CD14-positive monocyte (primary cell): ENCODE data around the gene SOX5. TPM values are rescaled to one million over a fixed set of nuclear protein-coding genes. Genes with fewer than 3 reads are reported as not detected.

Source experiments
- DNase-seq, 3 donors: peaks; one replicate each; pipeline ENCODE4 v3.0.0-alpha.2; 2011 to 2022
- H2AFZ ChIP-seq: 2 replicates; pipeline ENCODE4 v1.6.0; 2012; ENCODE audit warnings: mild to moderate bottlenecking, low read depth, low read length, inconsistent platforms; ENCODE audit not compliant: insufficient read depth, poor library complexity, severe bottlenecking
- H3K27ac ChIP-seq, 2 donors: 1 replicate in 1 of 2; 2 replicates in 1 of 2; pipeline ENCODE4 v1.5.1; 2012 to 2013; ENCODE audit warnings: low read length in 2 of 2, control low read depth in 1 of 2, inconsistent platforms in 1 of 2, low read depth in 1 of 2, mild to moderate bottlenecking in 1 of 2
- H3K27me3 ChIP-seq, 2 donors: one replicate each; pipeline versions ENCODE4 v1.6.0 to v1.6.1; 2011 to 2013; ENCODE audit warnings: low read length in 2 of 2; ENCODE audit not compliant: control insufficient read depth in 2 of 2, insufficient read depth in 2 of 2
- H3K36me3 ChIP-seq, 2 donors: replicated peaks in 1 of 2; 1 replicate in 1 of 2; 2 replicates in 1 of 2; pipeline versions ENCODE4 v1.5.1 to v1.6.1; 2012 to 2013; ENCODE audit warnings: low read length in 2 of 2, control low read depth in 1 of 2, inconsistent platforms in 1 of 2, mild to moderate bottlenecking in 1 of 2; ENCODE audit not compliant: insufficient read depth in 2 of 2, control insufficient read depth in 1 of 2
- H3K4me1 ChIP-seq, 2 donors: 1 replicate in 1 of 2; 2 replicates in 1 of 2; pipeline versions ENCODE4 v1.5.1 to v1.6.1; 2012 to 2013; ENCODE audit warnings: low read length in 2 of 2, control low read depth in 1 of 2, inconsistent platforms in 1 of 2, mild to moderate bottlenecking in 1 of 2, moderate library complexity in 1 of 2; ENCODE audit not compliant: insufficient read depth in 2 of 2, control insufficient read depth in 1 of 2
- H3K4me2 ChIP-seq: replicated peaks from 2 replicates; pipeline ENCODE3; 2012; ENCODE audit warnings: low read length, moderate library complexity, mild to moderate bottlenecking; ENCODE audit not compliant: poor library complexity, severe bottlenecking; ENCODE audit errors: extremely low read depth
- H3K4me3 ChIP-seq, 3 experiments: fragments of 200-600 bp in 1 of 3; sonication (generic) in 1 of 3; replicated peaks in 1 of 3; 1 replicate in 2 of 3; 2 replicates in 1 of 3; pipeline ENCODE4 v1.5.1; 2011 to 2013; ENCODE audit warnings: low read length in 3 of 3, mild to moderate bottlenecking in 3 of 3, control low read depth in 2 of 3, low read depth in 2 of 3, inconsistent platforms in 1 of 3, moderate library complexity in 1 of 3
- H3K79me2 ChIP-seq: 2 replicates; pipeline ENCODE4 v1.6.0; 2012; ENCODE audit warnings: mild to moderate bottlenecking, control low read depth, inconsistent platforms, low read length, moderate library complexity; ENCODE audit not compliant: insufficient read depth
- H3K9ac ChIP-seq: 2 replicates; pipeline ENCODE4 v1.6.0; 2017; ENCODE audit warnings: low read length, mild to moderate bottlenecking; ENCODE audit not compliant: insufficient read depth, poor library complexity, severe bottlenecking
- H3K9me3 ChIP-seq, 2 donors: replicated peaks in 1 of 2; 1 replicate in 1 of 2; 2 replicates in 1 of 2; pipeline versions ENCODE4 v1.5.1 to v1.6.1; 2012 to 2013; ENCODE audit warnings: low read length in 2 of 2, control low read depth in 1 of 2; ENCODE audit not compliant: control insufficient read depth in 1 of 2, insufficient read depth in 1 of 2
- H4K20me1 ChIP-seq: 2 replicates; pipeline ENCODE4 v1.6.0; 2012; ENCODE audit warnings: mild to moderate bottlenecking, low read length, control low read depth, moderate library complexity; ENCODE audit not compliant: insufficient read depth
- H3K27ac Mint-ChIP-seq, 7 donors: one replicate each; pipeline ENCODE4 v1.8.0; 2020; ENCODE audit warnings: mild to moderate bottlenecking in 7 of 7, mixed read lengths in 7 of 7, moderate library complexity in 6 of 7, inconsistent platforms in 2 of 7
- H3K27me3 Mint-ChIP-seq, 3 donors: one replicate each; pipeline ENCODE4 v1.8.0; 2021 to 2022; ENCODE audit warnings: low read depth in 3 of 3, mild to moderate bottlenecking in 3 of 3, mixed read lengths in 3 of 3, moderate library complexity in 3 of 3, inconsistent platforms in 1 of 3
- H3K36me3 Mint-ChIP-seq, 2 donors: one replicate each; pipeline ENCODE4 v1.8.0; 2020; ENCODE audit warnings: mixed read lengths in 2 of 2, inconsistent platforms in 1 of 2, mild to moderate bottlenecking in 1 of 2
- H3K4me1 Mint-ChIP-seq: one replicate; pipeline ENCODE4 v1.8.0; 2020; ENCODE audit warnings: mild to moderate bottlenecking, mixed read lengths
- H3K4me3 Mint-ChIP-seq, 2 donors: one replicate each; pipeline ENCODE4 v1.8.0; 2020; ENCODE audit warnings: mild to moderate bottlenecking in 2 of 2, mixed read lengths in 2 of 2, moderate library complexity in 1 of 2
- H3K9me3 Mint-ChIP-seq, 7 donors: one replicate each; pipeline ENCODE4 v1.8.0; 2020 to 2022; ENCODE audit warnings: mixed read lengths in 7 of 7, mild to moderate bottlenecking in 6 of 7, moderate library complexity in 6 of 7, inconsistent platforms in 2 of 7
- WGBS: methylation state at CpG from one replicate; pipeline ENCODE4 v1.1.5; 2013; ENCODE audit warnings: missing lambda C conversion rate; ENCODE audit not compliant: insufficient coverage; 5-methylcytosine and 5-hydroxymethylcytosine counted together
- intact Hi-C, 2 donors: fragments of 100-400 bp; cut with micrococcal nuclease; formaldehyde crosslinking; loops; one replicate each; pipeline versions ENCODE4 v1.15.0 to v1.15.1; 2023
- polyA plus RNA-seq, 3 donors: library from polyadenylated mRNA; depleted of rRNA in 1 of 3; unstranded in 2 of 3; stranded (reverse) in 1 of 3; fragments of 300-500 nt in 2 of 3; fragments of >200 nt in 1 of 3; fragmentation: Illumina TruSeq in 2 of 3; gene quantifications; 1 replicate in 2 of 3; 2 replicates in 1 of 3; pipeline ENCODE4 v1.2.3, GENCODE V29; 2012 to 2021
- TF ChIP-seq, protein P1 (sequence below): fragments of 200-600 bp; IDR thresholded peaks from one replicate; pipeline ENCODE4 v1.8.0; 2022; ENCODE audit warnings: antibody characterized with exemption, mild to moderate bottlenecking

The SOX5 gene
- polyA plus RNA-seq, 3 donors = not detected

DNA sequence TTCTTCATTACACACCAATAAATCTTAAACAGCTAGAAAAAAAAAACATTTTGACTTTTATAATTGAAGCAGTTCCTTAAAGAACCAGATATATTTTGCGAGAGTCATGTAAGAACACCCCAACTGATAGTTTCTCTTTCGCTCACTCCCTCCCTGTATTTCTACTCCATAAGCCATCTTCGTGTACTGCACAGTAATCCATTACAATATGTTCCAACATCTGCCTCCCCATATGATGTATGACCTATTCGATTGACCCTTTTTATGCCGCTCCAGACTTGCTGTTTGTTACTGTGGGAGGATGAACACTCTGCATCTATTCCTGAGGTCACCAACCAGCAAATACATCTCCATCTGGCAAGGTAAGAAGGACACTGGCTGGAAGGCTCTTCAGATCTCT is 331.7 kb downstream of the SOX5 start:
- Histone ChIP-seq H4K20me1 (no peaks in the 10 kb centered on the region), H3K4me1 (no peaks in the 10 kb centered on the region), H3K36me3 (no peaks in the 10 kb centered on the region), H3K9me3 (peaks cover 6 to 13% of the 10 kb centered on the region in 2 donors), H2AFZ (no peak overlapping the region), H3K4me3 (no peak overlapping the region), H3K4me2 (no peak overlapping the region), H3K79me2 (no peaks in the 10 kb centered on the region), H3K27me3 (no peaks in the 10 kb centered on the region), H3K9ac (no peak overlapping the region), H3K27ac (no peak overlapping the region)
- Mint-ChIP-seq H3K27me3 (no peaks in the 10 kb centered on the region), H3K36me3 (no peaks in the 10 kb centered on the region), H3K4me3 (no peak overlapping the region), H3K9me3 (peaks cover 0 to 9% (median 6%) of the 10 kb centered on the region in 7 donors), H3K4me1 (no peaks in the 10 kb centered on the region), H3K27ac (no peak overlapping the region)
- no peak for DNase-seq
- 100% methylated on average over 2 of the region's 5 CpGs for WGBS
- intact Hi-C loops = no loop called here
- TF ChIP-seq, protein P1, sequence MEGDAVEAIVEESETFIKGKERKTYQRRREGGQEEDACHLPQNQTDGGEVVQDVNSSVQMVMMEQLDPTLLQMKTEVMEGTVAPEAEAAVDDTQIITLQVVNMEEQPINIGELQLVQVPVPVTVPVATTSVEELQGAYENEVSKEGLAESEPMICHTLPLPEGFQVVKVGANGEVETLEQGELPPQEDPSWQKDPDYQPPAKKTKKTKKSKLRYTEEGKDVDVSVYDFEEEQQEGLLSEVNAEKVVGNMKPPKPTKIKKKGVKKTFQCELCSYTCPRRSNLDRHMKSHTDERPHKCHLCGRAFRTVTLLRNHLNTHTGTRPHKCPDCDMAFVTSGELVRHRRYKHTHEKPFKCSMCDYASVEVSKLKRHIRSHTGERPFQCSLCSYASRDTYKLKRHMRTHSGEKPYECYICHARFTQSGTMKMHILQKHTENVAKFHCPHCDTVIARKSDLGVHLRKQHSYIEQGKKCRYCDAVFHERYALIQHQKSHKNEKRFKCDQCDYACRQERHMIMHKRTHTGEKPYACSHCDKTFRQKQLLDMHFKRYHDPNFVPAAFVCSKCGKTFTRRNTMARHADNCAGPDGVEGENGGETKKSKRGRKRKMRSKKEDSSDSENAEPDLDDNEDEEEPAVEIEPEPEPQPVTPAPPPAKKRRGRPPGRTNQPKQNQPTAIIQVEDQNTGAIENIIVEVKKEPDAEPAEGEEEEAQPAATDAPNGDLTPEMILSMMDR = no peak

DNA sequence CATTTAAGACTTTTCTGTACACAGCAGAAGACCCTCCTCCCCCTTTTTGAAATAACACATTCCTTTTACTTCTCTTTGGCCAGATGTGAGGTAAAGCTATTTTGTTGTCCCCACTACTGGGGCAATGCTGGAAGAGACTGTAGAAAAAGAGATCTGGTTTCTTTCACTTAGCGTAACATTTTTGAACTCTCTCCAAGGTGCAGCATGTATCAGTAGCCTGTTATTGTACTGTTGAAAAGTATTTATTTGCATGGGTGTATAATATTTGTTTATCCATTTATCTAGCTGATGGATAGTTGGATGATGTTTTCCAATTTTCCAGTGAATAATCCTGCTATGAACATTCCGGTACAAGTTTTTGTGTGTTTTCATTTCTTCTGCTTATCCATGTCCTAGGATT is 335.2 kb downstream of the SOX5 start:
- no peaks in the 10 kb centered on the region for H4K20me1 ChIP-seq
- Mint-ChIP-seq H3K27me3 (no peaks in the 10 kb centered on the region), H3K27ac (no peak overlapping the region), H3K36me3 (no peaks in the 10 kb centered on the region), H3K4me1 (no peaks in the 10 kb centered on the region), H3K4me3 (no peak overlapping the region), H3K9me3 (peaks cover 0 to 9% (median 6%) of the 10 kb centered on the region in 7 donors)
- no peaks in the 10 kb centered on the region for H3K27me3 ChIP-seq
- no peak overlapping the region for H2AFZ ChIP-seq
- H3K4me1 ChIP-seq = no peaks in the 10 kb centered on the region
- H3K9me3 ChIP-seq = peaks cover 6 to 13% of the 10 kb centered on the region in 2 donors
- intact Hi-C loops = no loop called here
- no peak overlapping the region for H3K9ac ChIP-seq
- DNase-seq = no peak
- TF ChIP-seq, protein P1 = no peak
- 100% methylated on average over 2 of the region's 2 CpGs for WGBS
- no peak overlapping the region for H3K27ac ChIP-seq
- H3K79me2 ChIP-seq = no peaks in the 10 kb centered on the region
- no peak overlapping the region for H3K4me2 ChIP-seq
- H3K4me3 ChIP-seq = no peak overlapping the region
- H3K36me3 ChIP-seq = no peaks in the 10 kb centered on the region
